ENCODE data around the gene CIDEA. TPM values are rescaled to one million over a fixed set of nuclear protein-coding genes. Genes with fewer than 3 reads are reported as not detected.
A peak's percentile ranks its signal among the peaks of the same experiment; 100 is the strongest.
"Not testable (repeated sequence)": the region's sequence is repeated elsewhere in the genome, so short reads cannot be mapped to it uniquely, and the experiment has no call there.

CIDEA gene
- total RNA-seq, 4 donors from 2014 or later = not detected

- no peak overlapping the region for H3K27ac ChIP-seq
- no peaks in the 10 kb centered on the region for H3K4me1 ChIP-seq
- H3K9me3 ChIP-seq = no peaks in the 10 kb centered on the region
- H3K4me3 ChIP-seq = no peak overlapping the region
- H3K27me3 ChIP-seq = no peaks in the 10 kb centered on the region
- TF ChIP-seq POLR2A (IDR thresholded peaks at IDR 0.05) = no peak
- peak; percentile 44 to 83 (median 64) for TF ChIP-seq CTCF (IDR thresholded peaks at IDR 0.05)
- H3K36me3 ChIP-seq = no peaks in the 10 kb centered on the region
- DNase-seq = peak; percentile 46 to 83 (median 80)
Observed at GRCh38 chr18:12236934-12237832, 17.0 kb upstream of the CIDEA start.

GRCh38 chr18:12238826-12239225 lies 15.3 kb upstream of the CIDEA start:
- Histone ChIP-seq H3K4me3 (no peak overlapping the region), H3K9me3 (no peaks in the 10 kb centered on the region), H3K27me3 (no peaks in the 10 kb centered on the region), H3K36me3 (no peaks in the 10 kb centered on the region), H3K4me1 (no peaks in the 10 kb centered on the region), H3K27ac (no peak overlapping the region)
- no peak for TF ChIP-seq CTCF (IDR thresholded peaks at IDR 0.05)
- TF ChIP-seq POLR2A (IDR thresholded peaks at IDR 0.05) = no peak
- DNase-seq = no peak

- TF ChIP-seq POLR2A (IDR thresholded peaks at IDR 0.05) = no peak
- no peak for TF ChIP-seq CTCF (IDR thresholded peaks at IDR 0.05)
- Histone ChIP-seq H3K27me3 (no peaks in the 10 kb centered on the region), H3K4me3 (no peak overlapping the region), H3K4me1 (no peaks in the 10 kb centered on the region), H3K36me3 (no peaks in the 10 kb centered on the region), H3K9me3 (no peaks in the 10 kb centered on the region), H3K27ac (no peak overlapping the region)
- no peak for DNase-seq
Observed at GRCh38 chr18:12239431-12239830, 14.7 kb upstream of the CIDEA start.

- H3K4me1 ChIP-seq = no peaks in the 10 kb centered on the region
- TF ChIP-seq POLR2A (IDR thresholded peaks at IDR 0.05) (no peak), CTCF (IDR thresholded peaks at IDR 0.05) (no peak)
- no peaks in the 10 kb centered on the region for H3K36me3 ChIP-seq
- DNase-seq = no peak
- no peak overlapping the region for H3K27ac ChIP-seq
- H3K9me3 ChIP-seq = no peaks in the 10 kb centered on the region
- no peak overlapping the region for H3K4me3 ChIP-seq
- H3K27me3 ChIP-seq = no peaks in the 10 kb centered on the region
Observed at GRCh38 chr18:12242658-12243260, 11.4 kb upstream of the CIDEA start.

GRCh38 chr18:12243272-12243671 lies 10.9 kb upstream of the CIDEA start:
- not testable (repeated sequence) for H3K36me3 ChIP-seq, H3K27ac ChIP-seq, H3K4me1 ChIP-seq, H3K27me3 ChIP-seq, H3K4me3 ChIP-seq, H3K9me3 ChIP-seq, DNase-seq

GRCh38 chr18:12245793-12246135 lies 8.4 kb upstream of the CIDEA start:
- Histone ChIP-seq H3K27me3 (no peaks in the 10 kb centered on the region), H3K27ac (no peak overlapping the region), H3K9me3 (no peaks in the 10 kb centered on the region), H3K4me1 (no peaks in the 10 kb centered on the region), H3K4me3 (no peak overlapping the region), H3K36me3 (no peaks in the 10 kb centered on the region)
- no peak for DNase-seq
- TF ChIP-seq CTCF (IDR thresholded peaks at IDR 0.05) (no peak), POLR2A (IDR thresholded peaks at IDR 0.05) (no peak)

Measured in Peyer's patch (tissue), 4 donors.